ENCODE data around the gene NUCB2.

Gene NUCB2

GRCh38 chr11:17343257-17343656 is 66.7 kb downstream of the NUCB2 start:
- DNase-seq: no peak

GRCh38 chr11:17343907-17344306 is 67.4 kb downstream of the NUCB2 start:
- no peak for DNase-seq

- no peak for DNase-seq
Observed at GRCh38 chr11:17347676-17348075, 71.1 kb downstream of the NUCB2 start.

- DNase-seq: peak in 1 of 3 experiments; percentile 41
Observed at GRCh38 chr11:17350455-17351171, 74.1 kb downstream of the NUCB2 start.

- no peak for DNase-seq
Observed at GRCh38 chr11:17351172-17351509, 74.6 kb downstream of the NUCB2 start.

GRCh38 chr11:17351510-17352176 is 75.1 kb downstream of the NUCB2 start, which contains the start of gene NCR3LG1:
Gene NCR3LG1, plus strand, starts transcription at chr11:17351800. Its CDS starts 170 bp downstream, at chr11:17351970.
- DNase-seq: peak; percentile 72 to 83 (median 83)

GRCh38 chr11:17352950-17353820 is 76.6 kb downstream of the NUCB2 start:
- peak; percentile 79 to 92 (median 88) for DNase-seq

GRCh38 chr11:17353821-17354600 is 77.5 kb downstream of the NUCB2 start:
- no peak for DNase-seq

GRCh38 chr11:17354601-17354991 is 78.1 kb downstream of the NUCB2 start:
- DNase-seq: peak; percentile 31 to 78 (median 71)

GRCh38 chr11:17366495-17366894 is 90.0 kb downstream of the NUCB2 start:
- DNase-seq: no peak

GRCh38 chr11:17368551-17368950 is 92.0 kb downstream of the NUCB2 start:
- no peak for DNase-seq

- no peak for DNase-seq
Observed at GRCh38 chr11:17369094-17369493, 92.6 kb downstream of the NUCB2 start.

- DNase-seq: no peak
Observed at GRCh38 chr11:17369684-17370243, 93.2 kb downstream of the NUCB2 start.

GRCh38 chr11:17371614-17372013 is 95.1 kb downstream of the NUCB2 start:
- peak; percentile 13 to 64 (median 35) for DNase-seq

- DNase-seq: no peak
Observed at GRCh38 chr11:17375547-17375946, 99.0 kb downstream of the NUCB2 start.

GRCh38 chr11:17376493-17376892 is 100.0 kb downstream of the NUCB2 start:
- DNase-seq: no peak

- DNase-seq: no peak
Observed at GRCh38 chr11:17378655-17379054, 102.1 kb downstream of the NUCB2 start.

GRCh38 chr11:17379383-17380180 is 103.0 kb downstream of the NUCB2 start:
- DNase-seq: no peak

GRCh38 chr11:17381156-17381555 is 104.6 kb downstream of the NUCB2 start:
- DNase-seq: no peak

Measured in NCI-H1417 (cell line).